GM19324 (cell line): Measurements from ENCODE around the gene ITIH1.

ENCODE experiments used
- ATAC-seq: cut with Tn5 transposase; IDR thresholded peaks from one replicate; pipeline ENCODE4 v1.9.1; 2021; ENCODE audit warnings: mild to moderate bottlenecking, moderate library complexity; ENCODE audit not compliant: unreplicated experiment, low FRiP score

The ITIH1 gene

DNA sequence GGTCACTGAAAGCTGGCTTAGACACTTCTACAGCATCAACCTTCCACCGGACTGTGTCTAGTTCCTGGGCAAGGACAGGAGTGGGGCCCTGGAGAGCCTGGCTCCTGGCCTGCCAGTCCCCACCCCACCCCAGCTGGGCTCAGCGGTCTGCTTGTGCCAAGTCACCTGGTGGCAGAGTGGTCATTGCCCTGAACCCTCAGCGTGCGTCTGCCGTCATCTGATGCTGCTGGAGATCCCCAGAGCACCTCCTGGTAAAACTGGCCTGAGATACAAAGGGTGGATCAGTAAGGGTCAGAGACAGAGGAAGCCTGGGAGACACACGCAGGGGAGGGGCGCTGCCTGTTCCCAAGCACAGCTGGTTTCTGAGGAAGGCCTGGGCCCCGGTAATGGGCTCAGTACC is 36.4 kb downstream of the ITIH1 start:
- no peak for ATAC-seq

DNA sequence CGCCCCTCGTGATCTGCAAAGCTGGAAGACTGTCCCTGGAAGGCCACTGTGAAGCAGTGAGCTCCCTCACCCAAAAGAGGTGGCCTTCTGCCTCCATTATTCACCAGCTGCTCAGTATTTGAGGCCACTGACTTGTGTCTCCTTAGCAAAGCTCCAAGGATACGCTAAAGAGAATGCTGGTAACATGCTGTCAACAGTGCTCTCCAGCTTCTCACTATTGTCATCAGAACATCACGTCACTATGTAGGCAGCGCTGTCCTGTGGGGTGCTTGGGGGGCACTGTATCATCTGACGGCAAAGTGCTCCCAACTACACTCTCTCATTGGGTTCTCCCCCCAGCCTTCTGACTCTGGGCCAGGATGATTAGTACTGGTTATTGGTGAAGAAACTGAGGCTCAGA is 38.8 kb downstream of the ITIH1 start:
- ATAC-seq: no peak

DNA sequence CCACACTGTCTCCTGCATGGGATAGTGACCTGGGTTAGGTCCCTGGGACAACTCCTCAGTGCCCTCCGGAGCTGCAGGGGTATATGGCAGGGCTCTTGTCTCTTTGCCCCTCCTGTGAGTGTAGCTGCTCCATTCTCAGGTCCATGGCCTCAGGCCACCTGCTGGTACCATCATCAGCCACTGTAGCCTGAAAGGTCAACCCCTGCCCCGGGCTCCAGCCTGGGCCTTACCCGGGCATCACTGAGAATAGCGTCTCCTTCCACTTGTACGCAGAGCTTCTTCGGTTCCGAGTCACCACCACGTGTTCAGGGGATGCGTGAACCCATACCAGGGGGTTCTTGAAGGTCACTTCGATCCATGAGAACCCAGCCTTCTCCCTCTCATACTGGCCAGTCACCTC is 39.3 kb downstream of the ITIH1 start:
- no peak for ATAC-seq

DNA sequence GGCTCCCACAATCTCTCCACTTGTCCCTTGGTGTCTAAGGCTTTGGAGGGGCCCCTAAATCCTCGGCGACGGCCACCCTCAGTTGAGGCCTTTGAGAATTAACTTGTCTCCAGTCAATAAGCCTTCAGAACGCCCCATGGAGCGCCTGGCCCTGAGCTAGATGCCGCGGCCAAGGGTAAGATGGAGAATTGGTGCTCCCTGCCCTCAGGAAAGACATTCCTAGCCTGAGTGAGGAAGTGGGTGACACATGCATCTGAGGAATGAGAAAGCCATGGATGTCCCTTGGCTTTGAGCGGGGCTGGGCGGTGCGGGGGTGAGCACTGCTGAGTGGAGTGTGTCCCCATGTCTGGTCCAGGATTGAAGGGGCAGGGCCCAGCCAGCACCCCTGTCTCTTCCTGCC is 39.8 kb downstream of the ITIH1 start:
- ATAC-seq: no peak

DNA sequence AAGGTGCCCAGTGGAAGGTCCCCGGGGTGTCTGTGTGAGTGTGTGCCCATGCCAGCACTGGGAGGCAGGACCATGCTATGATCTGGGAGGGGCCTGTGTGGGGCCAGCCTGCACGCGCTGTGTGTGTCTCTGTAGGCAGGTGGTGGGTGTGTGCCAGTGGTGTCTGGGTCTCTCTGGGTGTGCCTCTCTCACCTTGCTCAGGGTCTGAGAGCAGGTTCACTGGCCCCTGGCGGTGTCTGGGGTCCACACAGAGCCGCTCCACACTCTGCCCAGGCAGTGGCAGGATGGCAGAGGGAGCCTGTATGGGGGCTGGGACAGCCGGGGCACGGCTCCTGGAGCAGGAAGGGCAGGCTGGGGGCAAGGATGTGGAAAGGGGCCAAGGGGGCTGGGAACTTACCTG is 40.5 kb downstream of the ITIH1 start:
- ATAC-seq: no peak

DNA sequence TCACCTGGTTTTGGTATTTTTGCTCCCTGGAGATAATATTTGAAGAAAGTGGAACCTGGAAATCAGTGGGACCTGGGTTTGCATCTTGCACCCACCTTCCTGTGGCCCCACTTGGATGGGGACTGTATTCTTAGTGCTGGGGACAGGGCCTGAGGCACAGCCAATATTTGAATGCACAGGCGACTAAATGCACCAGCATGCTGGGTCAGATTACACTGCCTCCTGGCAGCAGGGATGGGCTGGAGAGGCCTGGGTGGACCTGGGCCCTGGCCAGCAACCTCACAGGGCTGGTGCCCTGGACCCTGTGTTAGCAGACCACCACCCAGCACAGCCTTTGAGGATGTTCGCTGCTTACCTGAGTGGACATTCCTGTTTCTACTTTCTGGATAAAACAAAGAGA is 42.5 kb downstream of the ITIH1 start:
- ATAC-seq: no peak

DNA sequence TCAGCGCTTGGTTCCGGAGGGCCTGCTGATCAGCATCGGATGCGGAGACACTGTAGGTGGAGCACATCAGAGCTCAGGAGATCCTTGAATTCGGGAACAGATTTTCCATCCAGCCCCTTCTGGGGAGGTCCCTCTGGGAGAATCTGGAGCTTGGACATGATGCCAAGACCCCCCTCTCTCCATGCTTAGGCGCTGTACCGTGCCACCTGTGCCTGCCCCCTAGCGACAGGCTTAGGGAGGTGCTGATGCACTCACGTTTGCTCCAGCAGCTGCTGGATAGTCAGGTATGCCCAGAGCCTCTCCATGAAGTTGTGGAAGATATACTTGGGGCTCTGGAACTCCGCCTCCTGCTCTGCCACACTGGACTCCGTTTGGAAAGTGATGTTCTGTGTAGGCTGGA is 43.3 kb downstream of the ITIH1 start:
- no peak for ATAC-seq

DNA sequence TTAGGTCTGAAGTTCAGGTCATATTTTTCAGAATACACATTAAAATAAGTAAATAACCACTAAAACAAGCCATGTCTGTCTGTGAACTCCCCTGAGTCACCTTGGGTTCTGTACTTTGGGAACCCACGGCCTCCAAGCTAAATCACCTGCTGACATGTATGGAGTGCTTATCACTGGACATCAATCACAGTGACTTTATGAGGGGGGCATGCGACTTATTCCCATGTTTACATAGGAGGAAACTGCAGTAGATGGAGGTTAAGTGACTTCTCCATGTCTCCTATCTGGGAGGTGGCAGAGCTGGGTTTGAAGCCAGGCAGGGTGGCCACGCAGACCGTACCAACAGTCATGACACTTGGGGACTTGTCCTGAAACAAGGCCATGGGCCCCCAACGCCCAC is 45.0 kb downstream of the ITIH1 start:
- no peak for ATAC-seq

DNA sequence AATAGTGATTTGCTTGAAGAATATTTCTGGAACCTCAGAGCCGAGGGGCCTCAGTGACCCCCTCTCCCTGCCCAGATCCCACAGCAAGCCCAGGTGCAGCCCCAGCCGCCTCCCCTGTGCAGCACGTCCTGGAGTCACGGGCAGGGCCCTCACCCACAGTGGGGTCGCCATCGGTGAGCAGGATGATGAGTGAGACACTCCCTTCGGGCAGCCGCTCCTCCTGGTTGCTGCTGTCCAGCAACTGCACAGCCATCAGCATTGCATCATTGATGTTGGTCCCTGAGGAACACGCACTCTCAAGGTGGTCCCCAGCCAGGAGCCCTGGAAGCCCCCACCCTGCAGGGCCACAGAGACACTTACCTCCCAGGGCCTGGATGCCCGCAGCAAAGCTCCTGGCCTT is 46.6 kb downstream of the ITIH1 start:
- ATAC-seq: no peak

DNA sequence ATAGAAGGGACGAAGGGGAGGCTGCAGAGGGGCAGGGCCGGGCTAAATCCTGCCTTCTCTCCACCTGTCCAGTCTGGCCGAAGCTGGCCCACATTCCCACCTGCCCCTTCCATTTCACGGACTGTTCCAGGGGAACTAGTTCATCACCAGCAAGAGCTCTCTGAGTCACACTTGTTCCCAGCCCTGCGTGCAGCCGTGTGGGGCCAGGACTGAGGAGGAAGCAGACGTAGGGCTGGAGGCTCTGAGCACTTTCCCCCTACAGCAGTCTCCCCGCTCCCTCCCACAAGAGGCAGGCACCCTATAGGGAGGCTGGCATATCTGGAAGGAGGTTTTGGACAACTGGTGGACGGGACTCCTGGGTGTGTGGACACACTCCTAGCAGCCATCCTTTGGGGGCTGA is 50.0 kb downstream of the ITIH1 start:
- no peak for ATAC-seq

DNA sequence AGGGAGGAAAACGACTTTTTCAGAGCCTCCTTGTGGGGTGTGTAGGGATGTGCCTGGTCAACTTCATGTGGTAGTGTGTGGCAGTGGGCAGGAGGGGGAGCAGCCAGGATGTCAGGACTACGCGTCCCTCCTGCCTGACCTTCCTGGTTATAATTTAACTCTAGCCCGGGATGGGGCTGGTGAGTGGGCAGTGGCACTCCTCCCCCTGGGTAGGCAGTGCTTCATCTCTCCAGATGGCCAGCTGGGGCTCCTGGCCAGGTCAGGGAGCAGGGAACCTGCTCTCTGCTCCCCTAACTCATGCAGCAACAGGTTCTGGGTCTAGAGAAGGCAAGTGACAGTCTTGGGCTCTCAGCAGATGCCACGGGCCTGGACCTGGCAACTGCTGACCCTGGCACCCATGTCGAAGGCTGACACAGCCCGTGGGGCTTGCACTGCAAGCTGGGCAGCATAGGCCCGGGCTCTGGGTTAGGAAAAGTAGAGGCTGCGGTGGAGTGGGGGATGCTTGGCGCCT is 50.5 kb downstream of the ITIH1 start:
- ATAC-seq: no peak

- ATAC-seq: no peak
Observed at GRCh38 chr3:52829482-52829881, 52.1 kb downstream of the ITIH1 start.

- ATAC-seq: no peak
Observed at GRCh38 chr3:52829906-52830463, 52.6 kb downstream of the ITIH1 start.

- no peak for ATAC-seq
Observed at GRCh38 chr3:52830535-52831258, 53.3 kb downstream of the ITIH1 start, which contains the start of gene ITIH4. Gene ITIH4, minus strand, starts transcription at chr3:52830672. Its CDS starts 30 bp downstream, at chr3:52830642.

DNA sequence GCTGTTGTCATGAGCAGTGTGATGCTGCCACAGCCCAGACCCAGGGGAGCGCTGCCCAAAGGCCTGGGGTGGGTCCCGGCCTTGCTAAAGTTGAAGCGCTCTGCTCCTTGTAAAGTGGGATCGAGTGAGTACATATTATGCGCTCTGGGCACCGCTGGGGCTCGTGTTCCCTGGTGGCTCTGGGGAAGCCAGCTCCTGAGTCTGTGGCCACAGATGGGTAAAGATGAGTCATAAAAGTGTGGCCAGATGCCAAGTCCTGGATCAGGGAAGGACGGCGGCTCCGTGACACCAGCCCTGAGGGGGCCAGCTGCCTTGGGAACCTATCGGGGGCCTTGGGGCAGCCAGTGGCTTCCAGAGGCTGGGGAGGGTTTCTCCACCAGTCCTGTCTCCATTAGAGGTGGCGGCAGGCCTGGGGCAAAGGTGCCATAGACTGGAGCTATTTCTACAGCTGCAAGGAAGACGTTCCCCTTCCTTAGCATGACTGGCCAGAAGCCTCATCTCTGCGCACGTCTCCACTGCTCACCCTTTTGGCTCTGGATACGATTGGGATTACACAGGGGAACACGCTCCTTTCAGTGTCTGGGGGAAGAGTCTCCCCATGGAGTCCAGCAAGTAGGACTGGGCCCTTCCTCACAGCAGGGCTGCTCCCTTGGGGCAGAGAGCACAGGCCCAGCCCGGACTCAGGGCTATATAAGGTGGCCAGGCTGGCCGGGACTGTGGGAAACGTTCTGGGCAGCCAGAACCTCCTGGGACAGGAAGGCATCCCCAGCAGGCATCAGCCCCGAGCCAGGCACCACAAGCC is 54.3 kb downstream of the ITIH1 start:
- ATAC-seq: no peak

DNA sequence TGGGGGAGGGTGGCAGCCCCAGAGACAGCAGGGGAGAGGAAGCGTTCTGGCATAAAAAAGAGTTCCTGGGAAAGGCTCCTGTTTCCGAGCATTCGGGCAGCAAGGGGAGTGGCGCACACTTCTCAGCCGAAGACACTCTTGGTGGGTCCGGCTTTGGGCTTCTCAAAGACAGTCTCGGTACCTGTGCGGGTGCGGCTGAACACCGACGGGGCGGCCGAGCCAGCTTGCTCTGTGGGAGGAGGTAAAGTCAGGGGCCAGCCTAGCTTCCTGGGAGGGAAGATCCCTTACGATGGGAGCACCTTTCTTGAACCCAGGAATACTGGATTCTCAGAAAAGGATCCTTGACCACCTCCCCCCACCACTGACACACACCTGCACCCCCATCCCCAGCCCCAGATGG is 55.8 kb downstream of the ITIH1 start:
- ATAC-seq: no peak

- ATAC-seq: no peak
Observed at GRCh38 chr3:52834871-52835501, 57.6 kb downstream of the ITIH1 start, which contains the start of gene MUSTN1. Gene MUSTN1, minus strand, starts transcription at chr3:52835019. Its CDS starts 71 bp downstream, at chr3:52834948.

GRCh38 chr3:52835766-52836470 is 58.5 kb downstream of the ITIH1 start:
- ATAC-seq: no peak

- no peak for ATAC-seq
Observed at GRCh38 chr3:52836471-52836845, 59.1 kb downstream of the ITIH1 start.

DNA sequence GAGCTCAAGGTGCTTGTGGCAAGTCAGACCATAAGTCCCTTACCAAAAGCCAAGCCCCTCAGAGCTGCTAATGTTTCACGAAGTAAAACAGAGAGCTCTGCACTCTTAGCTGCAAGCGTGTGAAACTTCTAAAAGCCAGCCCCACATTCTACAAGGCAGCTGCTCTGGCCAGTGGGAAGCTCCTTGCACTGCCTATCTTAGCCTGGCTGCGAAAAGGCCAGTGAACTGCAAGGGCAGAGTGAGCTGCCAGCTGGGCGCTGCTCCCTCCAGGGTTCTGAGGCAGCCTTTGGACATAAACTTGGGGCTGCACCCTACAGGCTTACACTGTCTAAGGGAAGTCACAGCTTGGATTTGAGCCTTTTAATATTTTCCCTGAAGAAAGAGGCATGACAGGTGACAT is 59.6 kb downstream of the ITIH1 start:
- ATAC-seq: no peak
